PFSK-1 (cell line): ENCODE results near the gene PRKAR2A.

Experiments used
- FOXP2 ChIP-seq: optimal IDR thresholded peaks from 2 replicates; pipeline ENCODE3; 2011; ENCODE audit warnings: borderline replicate concordance, control low read depth, inconsistent platforms; ENCODE audit not compliant: insufficient read depth; ENCODE audit errors: extremely low read length, extremely low read depth
- POLR2AphosphoS5 ChIP-seq: IDR thresholded peaks from 2 replicates; pipeline ENCODE4 v1.6.1; 2012; ENCODE audit warnings: low read depth, mild to moderate bottlenecking, control low read depth, low read length, moderate library complexity
- REST ChIP-seq, 2 experiments: IDR thresholded peaks; 2 replicates each; pipeline versions ENCODE4 v1.6.1 to v1.8.0; 2011 to 2012; ENCODE audit warnings: low read depth in 2 of 2, low read length in 2 of 2, control low read depth in 1 of 2, inconsistent platforms in 1 of 2, mild to moderate bottlenecking in 1 of 2, moderate library complexity in 1 of 2; ENCODE audit not compliant: insufficient read depth in 1 of 2
- SIN3A ChIP-seq: IDR thresholded peaks from 2 replicates; pipeline ENCODE4 v1.6.1; 2012; ENCODE audit warnings: mild to moderate bottlenecking, low read length, moderate library complexity, borderline replicate concordance; ENCODE audit not compliant: insufficient read depth
- TAF1 ChIP-seq: IDR thresholded peaks from 2 replicates; pipeline ENCODE4 v1.6.1; 2012; ENCODE audit warnings: low read length, control low read depth, borderline replicate concordance; ENCODE audit not compliant: insufficient read depth

The PRKAR2A gene

GRCh38 chr3:48863122-48863521 lies 15.4 kb upstream of the PRKAR2A start:
- TF ChIP-seq SIN3A (no peak), POLR2AphosphoS5 (no peak), FOXP2 (no peak), REST (IDR thresholded peaks at IDR 0.05; ENCODE audit: insufficient read depth in 1 of 2, low read depth in 2 of 2, low read length in 2 of 2) (no peak), TAF1 (no peak)

- no peak for TF ChIP-seq POLR2AphosphoS5
- TF ChIP-seq TAF1, result no peak
- TF ChIP-seq FOXP2, result no peak
- no peak for TF ChIP-seq SIN3A
- TF ChIP-seq REST (IDR thresholded peaks at IDR 0.05; ENCODE audit: insufficient read depth in 1 of 2, low read depth in 2 of 2, low read length in 2 of 2), result no peak
These were observed 11.5 kb upstream of the PRKAR2A start for GRCh38 chr3:48859206-48859605.

GRCh38 chr3:48858709-48859108 lies 11.0 kb upstream of the PRKAR2A start:
- TF ChIP-seq SIN3A (no peak), TAF1 (no peak), REST (IDR thresholded peaks at IDR 0.05; ENCODE audit: insufficient read depth in 1 of 2, low read depth in 2 of 2, low read length in 2 of 2) (no peak), FOXP2 (no peak), POLR2AphosphoS5 (no peak)

- TF ChIP-seq SIN3A (no peak), POLR2AphosphoS5 (no peak), REST (IDR thresholded peaks at IDR 0.05; ENCODE audit: insufficient read depth in 1 of 2, low read depth in 2 of 2, low read length in 2 of 2) (no peak), TAF1 (no peak), FOXP2 (no peak)
These were observed 10.0 kb upstream of the PRKAR2A start for GRCh38 chr3:48857641-48858040.

- no peak for TF ChIP-seq REST (IDR thresholded peaks at IDR 0.05; ENCODE audit: insufficient read depth in 1 of 2, low read depth in 2 of 2, low read length in 2 of 2)
- no peak for TF ChIP-seq FOXP2
- TF ChIP-seq SIN3A, result no peak
- TF ChIP-seq TAF1, result no peak
- TF ChIP-seq POLR2AphosphoS5, result no peak
These were observed 8.8 kb upstream of the PRKAR2A start for GRCh38 chr3:48856469-48856868.
